GM12878 (cell line): ENCODE results near the gene P3H2. TPM values are rescaled to one million over a fixed set of nuclear protein-coding genes. Genes with fewer than 3 reads are reported as not detected.
A peak's percentile ranks its signal among the peaks of the same experiment; 100 is the strongest.

ENCODE experiments used
- ATAC-seq: fragments of 200-7000 bp; cut with Tn5 transposase; 3 replicates; pipeline ENCODE4 v1.9.1; 2020; ENCODE audit warnings: mild to moderate bottlenecking, moderate library complexity
- BruUV-seq: library from RNA; stranded (reverse); fragments of 400-500 nt; replicated peaks from 2 replicates; lab custom pipeline; 2021; lab: Mats Ljungman, UMichigan
- CTCF ChIA-PET: fragments of 300-600 bp; sonication (Branson Sonifier 250); formaldehyde crosslinking; extraction: SDS; loops from one replicate; lab custom pipeline; 2021; ENCODE audit warnings: inconsistent platforms; lab: Yijun Ruan, JAX
- POLR2A ChIA-PET: fragments of 350-600 bp; formaldehyde crosslinking; extraction: SDS; loops from one replicate; lab custom pipeline; 2021; ENCODE audit warnings: inconsistent platforms; lab: Charles Lee
- RAD21 ChIA-PET: fragments of 300-600 bp; sonication (Branson Sonifier 250); formaldehyde crosslinking; loops from one replicate; lab custom pipeline; 2023; ENCODE audit warnings: antibody characterized with exemption; ENCODE audit not compliant: unreplicated experiment; lab: Charles Lee
- SMC1A ChIA-PET: fragments of 300-600 bp; sonication (Branson Sonifier 250); formaldehyde crosslinking; loops from one replicate; lab custom pipeline; 2023; ENCODE audit not compliant: unreplicated experiment, uncharacterized antibody; lab: Charles Lee
- DNase-seq: peaks from one replicate; pipeline ENCODE4 v3.0.0-alpha.2; 2011; ENCODE audit warnings: low read depth, low spot score
- FAIRE-seq: peaks from 3 replicates; lab custom pipeline; 2011; peaks lifted over from hg19 to GRCh38; lab: Jason Lieb, UNC
- H2AFZ ChIP-seq: 2 replicates; pipeline ENCODE4 v1.6.0; 2011; ENCODE audit warnings: low read depth, low read length, control low read depth; ENCODE audit not compliant: control insufficient read depth
- H3K27ac ChIP-seq: 2 replicates; pipeline ENCODE4 v1.5.1; 2011; ENCODE audit warnings: control low read depth; ENCODE audit not compliant: control insufficient read depth, insufficient read depth
- H3K27me3 ChIP-seq, 2 experiments: replicated peaks in 1 of 2; 2 replicates each; pipeline versions ENCODE4 v1.6.0 to v1.6.1; 2011; ENCODE audit warnings: low read length in 1 of 2; ENCODE audit not compliant: control insufficient read depth in 2 of 2, insufficient read depth in 2 of 2
- H3K36me3 ChIP-seq, 2 experiments: 2 replicates each; pipeline ENCODE4 v1.5.1; 2011; ENCODE audit warnings: low read length in 1 of 2; ENCODE audit not compliant: control insufficient read depth in 2 of 2, insufficient read depth in 2 of 2
- H3K4me1 ChIP-seq: 2 replicates; pipeline ENCODE4 v1.6.1; 2011; ENCODE audit warnings: mild to moderate bottlenecking, low read length, moderate library complexity, mixed read lengths; ENCODE audit not compliant: control insufficient read depth, insufficient read depth
- H3K4me2 ChIP-seq: 2 replicates; pipeline ENCODE4 v1.6.0; 2011; ENCODE audit warnings: control low read depth; ENCODE audit not compliant: control insufficient read depth, insufficient read depth
- H3K4me3 ChIP-seq: fragments of 200-600 bp; sonication (generic); 2 replicates; pipeline ENCODE4 v1.5.1; 2016
- H3K79me2 ChIP-seq: 2 replicates; pipeline ENCODE4 v1.6.0; 2011; ENCODE audit warnings: low read length; ENCODE audit not compliant: control insufficient read depth, insufficient read depth
- H3K9ac ChIP-seq: 2 replicates; pipeline ENCODE4 v1.8.0; 2011; ENCODE audit warnings: low read length, control low read depth, mixed read lengths; ENCODE audit not compliant: control insufficient read depth, insufficient read depth
- H3K9me3 ChIP-seq: replicated peaks from 3 replicates; pipeline ENCODE4 v1.5.1; 2011; ENCODE audit warnings: mild to moderate bottlenecking, low read length; ENCODE audit not compliant: control insufficient read depth, insufficient read depth
- H4K20me1 ChIP-seq: 2 replicates; pipeline ENCODE4 v1.6.0; 2011; ENCODE audit not compliant: control insufficient read depth, insufficient read depth
- SRF ChIP-seq, 2 experiments: IDR thresholded peaks; 2 replicates each; pipeline ENCODE4 v1.6.1; 2011; ENCODE audit warnings: low read depth in 2 of 2, low read length in 2 of 2, mild to moderate bottlenecking in 1 of 2, moderate library complexity in 1 of 2
- SUZ12 ChIP-seq: fragments of 200-600 bp; sonication (generic); IDR thresholded peaks from one replicate; pipeline ENCODE4 v1.6.1; 2018; ENCODE audit warnings: antibody characterized with exemption, mild to moderate bottlenecking; ENCODE audit not compliant: unreplicated experiment
- USF2 ChIP-seq: IDR thresholded peaks from 2 replicates; pipeline ENCODE4 v1.6.1; 2011; ENCODE audit warnings: low read depth, low read length, improper control_type of control experiment, borderline replicate concordance
- ZBTB4 ChIP-seq: fragments of 450-650 bp; formaldehyde crosslinking; IDR thresholded peaks from 2 replicates; pipeline ENCODE4 v1.4.0; 2022; ENCODE audit warnings: mild to moderate bottlenecking, moderate library complexity
- ZNF24 ChIP-seq: fragments of 450-650 bp; IDR thresholded peaks from 2 replicates; pipeline ENCODE4 v1.6.1; 2017; ENCODE audit warnings: antibody characterized with exemption, mild to moderate bottlenecking
- ZNF274 ChIP-seq: IDR thresholded peaks from one replicate; pipeline ENCODE4 v1.8.0; 2011; ENCODE audit not compliant: insufficient read length, insufficient read depth
- WGBS: methylation state at CpG from one replicate; pipeline ENCODE4 v1.1.6; 2016; ENCODE audit warnings: low lambda C conversion rate; ENCODE audit not compliant: insufficient replicate concordance, insufficient coverage; ENCODE audit errors: missing lambda C conversion rate; 5-methylcytosine and 5-hydroxymethylcytosine counted together
- in situ Hi-C: fragments of 300-500 bp; cut with MboI; formaldehyde crosslinking; loops from 9 replicates; pipeline ENCODE4 v1.14.3; 2018; ENCODE audit warnings: mixed read lengths
- intact Hi-C: fragments of 100-400 bp; cut with micrococcal nuclease; formaldehyde crosslinking; loops from one replicate; pipeline ENCODE4 v1.14.2; 2022; ENCODE audit not compliant: unreplicated experiment
- polyA plus RNA-seq, 11 experiments: library from polyadenylated mRNA; depleted of rRNA in 4 of 11; unstranded in 6 of 11; stranded (reverse) in 5 of 11; fragments of >200 nt; fragmentation: Nextera tagmentation in 4 of 11; fragmentation: Illumina TruSeq in 1 of 11; extraction: Ambion mirVana in 4 of 11; extraction: Trizol in 1 of 11; gene quantifications; 1 replicate in 1 of 11; 2 replicates in 10 of 11; pipeline versions ENCODE4 v1.2.1 to v1.2.3, GENCODE V29; 2011 to 2016; ENCODE audit warnings: inconsistent platforms in 2 of 11, missing spikeins in 2 of 11, low read depth in 1 of 11
- total RNA-seq, 4 experiments: library from RNA; depleted of rRNA in 3 of 4; stranded (reverse); fragments of >200 nt in 3 of 4; fragmentation: Illumina TruSeq in 1 of 4; extraction: Trizol in 1 of 4; gene quantifications; 2 replicates each; pipeline versions ENCODE4 v1.2.1 to v1.2.3, GENCODE V29; 2013 to 2021

P3H2 gene
- total and polyA plus RNA-seq, 10 of the 15 experiments (the other 5 are each of a cell fraction or from before 2014, with no cell fraction given), result 27.0 to 97.6 (median 83.2) TPM

DNA sequence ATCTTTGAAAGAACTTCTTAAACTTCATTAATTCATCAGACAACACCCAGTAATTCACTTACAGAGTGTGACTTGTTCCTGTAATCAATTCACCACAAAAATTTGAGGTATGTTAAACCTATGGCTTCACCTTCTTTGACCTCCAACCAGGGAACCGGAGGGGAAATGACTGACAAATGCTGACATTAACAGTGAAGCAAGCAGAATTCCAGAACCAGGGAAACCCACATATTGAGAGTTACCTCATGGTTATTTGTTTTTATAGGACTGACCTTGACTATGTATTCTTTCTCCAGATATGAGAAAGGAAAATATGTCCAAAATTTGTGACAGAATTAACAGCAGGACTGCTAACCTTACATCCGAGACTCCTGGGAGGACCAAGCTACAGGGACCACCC, 2.7 kb downstream of the P3H2 start:
- 0 out of 2 replicates have a peak overlapping the region, but pooled peaks have one; percentile 3 for H3K4me2 ChIP-seq
- no peaks in the 10 kb centered on the region; the same call in 1 of the 2 replicates for H4K20me1 ChIP-seq
- ChIA-PET RAD21 (interaction anchor here (1.0 to 4.0 kb wide), 3 partner anchors 12 to 37 kb away, joined by 4 to 18 read pairs (median 8); no protein-coding TSS in a partner anchor), POLR2A (no interaction called here), CTCF (interaction anchor here (0.7 to 1.3 kb wide), 3 partner anchors 93 to 150 kb away, joined by 3 to 4 read pairs (median 3); no protein-coding TSS in a partner anchor), SMC1A (interaction anchor here (0.7 to 6.0 kb wide), 8 partner anchors 12 to 90 kb away, joined by 3 to 42 read pairs (median 4); no protein-coding TSS in a partner anchor)
- WGBS, result 32% methylated on average over 2 of the region's 2 CpGs
- peaks cover 2 to 3% of the 10 kb centered on the region in 2 experiments; a peak in 3 of 4 replicates for H3K27me3 ChIP-seq
- no peak overlapping the region for H3K27ac ChIP-seq
- intact Hi-C loops, result loop anchor here (2.0 to 5.0 kb wide), 2 partner anchors 79 to 101 kb away; no protein-coding TSS in a partner anchor
- no peaks in the 10 kb centered on the region for H3K9me3 ChIP-seq
- FAIRE-seq (no peak), DNase-seq (no peak), ATAC-seq (no peak)
- peaks cover 15% of the 10 kb centered on the region for H3K79me2 ChIP-seq
- BruUV-seq, result no TSS peak
- H3K4me3 ChIP-seq, result no peak overlapping the region
- TF ChIP-seq ZNF274 (no peak), ZNF24 (peak; percentile 75; the same call in 1 of the 2 replicates)
- no peak overlapping the region for H2AFZ ChIP-seq
- peaks cover 4% of the 10 kb centered on the region; the same call in 1 of the 2 replicates for H3K4me1 ChIP-seq
- no peaks in the 10 kb centered on the region for H3K36me3 ChIP-seq
- in situ Hi-C loops, result no loop called here
- no peak overlapping the region for H3K9ac ChIP-seq

GRCh38 chr3:190116551-190117067, 4.1 kb downstream of the P3H2 start:
- CTCF ChIA-PET, result interaction anchor here (0.6 to 1.6 kb wide), 9 partner anchors 9 to 771 kb away, joined by 3 to 5 read pairs (median 4); no protein-coding TSS in a partner anchor
- H3K9me3 ChIP-seq, result no peaks in the 10 kb centered on the region
- SMC1A ChIA-PET, result interaction anchor here (0.6 to 6.0 kb wide), 19 partner anchors 9 to 263 kb away, joined by 3 to 42 read pairs (median 3); no protein-coding TSS in a partner anchor
- DNase-seq (no peak), ATAC-seq (no peak), FAIRE-seq (no peak)
- H3K36me3 ChIP-seq, result no peaks in the 10 kb centered on the region
- H3K4me1 ChIP-seq, result 0 out of 2 replicates have a peak, but pooled peaks cover 4% of the 10 kb centered on the region
- peaks cover 2 to 3% of the 10 kb centered on the region in 2 experiments; a peak in 2 of 4 replicates for H3K27me3 ChIP-seq
- H3K27ac ChIP-seq, result peak overlapping the region; percentile 6; the same call in 1 of the 2 replicates
- H2AFZ ChIP-seq, result no peak overlapping the region
- H4K20me1 ChIP-seq, result no peaks in the 10 kb centered on the region; the same call in 1 of the 2 replicates
- in situ Hi-C loops, result no loop called here
- no peak overlapping the region for H3K9ac ChIP-seq
- WGBS, result 27% methylated on average over 3 of the region's 3 CpGs
- RAD21 ChIA-PET, result interaction anchor here (0.7 to 4.0 kb wide), 11 partner anchors 9 to 290 kb away, joined by 3 to 18 read pairs (median 4); no protein-coding TSS in a partner anchor
- no peak overlapping the region; the same call in 1 of the 2 replicates for H3K4me3 ChIP-seq
- intact Hi-C loops, result loop anchor here (5.0 kb wide), 1 partner anchor 81 kb away; no protein-coding TSS in a partner anchor
- peaks cover 15% of the 10 kb centered on the region for H3K79me2 ChIP-seq
- POLR2A ChIA-PET, result interaction anchor here (0.8 kb wide), 1 partner anchor 9 kb away, joined by 4 read pairs; no protein-coding TSS in a partner anchor
- no TSS peak for BruUV-seq
- H3K4me2 ChIP-seq, result no peak overlapping the region
- TF ChIP-seq SUZ12 (no peak), ZBTB4 (CRISPR knock-in tag) (no peak), SRF (IDR thresholded peaks at IDR 0.05; ENCODE audit: low read depth in 2 of 2, low read length in 2 of 2) (peak in 1 of 2 experiments; percentile 77; a peak in 2 of 4 replicates), USF2 (no peak)
